GM18873 (cell line): ENCODE results near the gene PMCH.
"Not testable (repeated sequence)": the region's sequence is repeated elsewhere in the genome, so short reads cannot be mapped to it uniquely, and the experiment has no call there.

Experiments
- ATAC-seq: cut with Tn5 transposase; IDR thresholded peaks from one replicate; pipeline ENCODE4 v1.9.1; 2021; ENCODE audit warnings: mild to moderate bottlenecking, moderate library complexity, moderate number of reproducible peaks; ENCODE audit not compliant: unreplicated experiment, low FRiP score

Gene PMCH

GRCh38 chr12:102147062-102147587 is 50.5 kb downstream of the PMCH start:
- not testable (repeated sequence) for ATAC-seq
